Stimulated activated CD8-positive, alpha-beta memory T cell treated with anti-CD3 and anti-CD28 coated beads, Interleukin-12 subunit alpha, Interleukin-12 subunit beta, amount 100 ng/mL, for 24 hours (primary cell): ENCODE measurements around the gene SLCO3A1.

Experiments used
- DNase-seq: peaks from one replicate; pipeline ENCODE4 v3.0.0-alpha.2; 2020; ENCODE audit errors: extremely low read depth

SLCO3A1 gene

GRCh38 chr15:91882858-91883586 is 29.5 kb downstream of the SLCO3A1 start:
- DNase-seq, result no peak

- no peak for DNase-seq
Observed at GRCh38 chr15:91884606-91885005, 31.1 kb downstream of the SLCO3A1 start.

DNA sequence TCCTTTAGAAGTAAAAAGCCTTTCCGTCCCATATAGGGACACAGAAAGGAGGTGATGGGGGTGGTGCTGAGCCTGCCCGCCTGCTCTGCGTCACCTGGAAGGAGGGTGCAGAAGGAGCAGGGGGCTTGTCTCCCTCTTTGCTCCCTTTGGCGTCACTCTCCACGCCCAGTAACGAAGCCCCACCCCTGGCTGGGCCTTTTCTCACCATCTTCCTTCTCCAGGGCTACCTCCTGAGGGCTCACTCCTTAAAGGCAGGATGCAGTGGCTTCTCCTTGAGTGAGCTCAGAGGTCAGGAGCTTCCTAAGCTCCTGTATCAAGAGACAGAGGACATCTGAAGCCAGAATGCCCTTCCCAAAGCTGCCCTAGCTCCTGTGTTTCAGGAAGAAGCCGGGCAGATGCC is 31.5 kb downstream of the SLCO3A1 start:
- no peak for DNase-seq

GRCh38 chr15:91885714-91886270 is 32.3 kb downstream of the SLCO3A1 start:
- no peak for DNase-seq

DNA sequence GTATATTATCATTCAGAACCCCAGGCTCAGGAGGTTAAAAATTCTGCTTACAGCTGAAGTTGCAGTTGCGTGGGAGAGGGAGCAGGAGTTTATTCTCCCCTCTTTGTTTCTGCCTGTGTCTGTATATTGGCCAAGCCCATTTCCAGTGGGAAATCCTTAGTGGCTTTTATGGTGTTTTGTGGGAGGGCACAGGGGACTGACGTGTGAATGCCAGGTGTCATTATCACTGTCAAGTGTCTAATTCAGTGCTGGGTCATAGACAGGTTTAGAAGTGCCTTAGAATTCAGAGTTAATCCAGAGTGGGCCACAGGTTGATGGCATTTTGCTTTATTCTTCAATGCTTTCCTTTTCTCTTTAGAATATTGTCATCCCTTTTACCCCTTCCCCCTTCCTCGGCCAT is 33.4 kb downstream of the SLCO3A1 start:
- no peak for DNase-seq

DNA sequence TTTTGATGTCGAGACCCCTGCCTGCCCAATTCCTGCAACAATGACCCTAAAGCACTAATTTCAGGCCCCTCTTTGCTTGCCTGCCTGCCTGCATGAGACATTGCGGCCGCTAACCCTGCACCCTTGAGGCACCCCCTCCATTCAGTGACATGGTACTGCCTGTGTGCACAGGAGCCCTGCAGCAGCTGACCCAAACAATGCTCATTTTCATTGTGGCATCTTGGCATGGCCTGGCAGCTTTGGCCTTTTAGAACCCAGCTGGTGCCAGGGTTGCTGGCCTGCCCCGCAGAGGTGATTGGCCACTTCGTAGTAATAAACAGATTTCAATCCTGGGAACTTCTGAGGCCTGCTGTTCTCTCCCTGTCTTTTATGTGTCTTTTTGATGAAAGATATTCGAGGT is 33.8 kb downstream of the SLCO3A1 start:
- no peak for DNase-seq

DNA sequence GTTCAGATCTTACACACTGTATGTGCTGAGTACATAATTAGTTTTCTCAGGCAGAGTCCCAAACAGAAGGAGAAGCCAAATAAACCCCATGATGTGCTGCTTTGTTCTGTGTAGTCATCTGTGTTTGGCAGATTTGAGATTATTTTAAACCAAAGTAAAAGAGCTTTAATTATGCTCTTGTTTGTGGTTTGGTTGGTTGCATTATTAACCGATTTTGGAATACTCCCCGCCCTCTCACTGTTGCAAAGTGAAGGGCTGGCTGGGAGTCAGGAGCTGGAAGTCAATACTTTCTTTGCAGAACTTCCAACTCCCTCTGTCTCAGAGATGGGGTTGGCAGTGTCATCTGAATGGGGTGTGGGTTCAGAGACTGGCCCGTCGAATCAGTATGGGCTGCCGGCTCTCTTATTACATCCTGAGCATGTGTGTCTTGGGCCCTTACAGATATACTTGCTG is 34.4 kb downstream of the SLCO3A1 start:
- no peak for DNase-seq

DNA sequence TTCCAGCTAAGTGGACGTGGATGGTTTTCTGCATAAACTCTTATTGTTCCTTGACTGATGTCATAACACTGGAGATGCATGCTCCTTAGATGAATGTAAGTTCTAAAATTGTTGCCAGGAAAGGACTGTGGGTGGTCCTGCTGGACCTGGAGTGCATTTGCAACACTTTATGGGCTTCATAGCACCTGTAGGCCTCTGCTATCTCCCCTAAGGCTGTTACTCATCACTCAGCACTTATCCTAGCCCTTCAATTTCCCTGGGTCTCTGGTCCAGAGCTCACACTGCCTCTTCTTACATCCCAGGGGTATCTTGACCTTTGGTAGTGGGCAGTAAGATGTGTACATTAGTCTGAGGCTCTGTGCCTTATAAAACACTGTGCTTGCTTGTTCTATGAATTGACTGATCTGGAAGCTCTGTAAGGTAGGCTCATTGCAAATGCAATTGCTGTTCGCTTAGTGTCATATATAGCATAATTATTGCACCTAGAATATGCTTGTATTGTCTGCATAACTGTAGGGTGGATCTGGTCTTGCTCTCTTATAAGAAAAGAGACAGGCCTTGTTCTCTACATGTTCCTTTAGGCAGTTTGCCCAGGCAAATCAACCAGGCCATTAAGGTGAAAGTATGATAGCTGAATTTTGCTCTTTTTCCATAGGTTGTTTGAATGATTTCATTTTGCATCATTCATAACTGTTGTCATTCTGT is 35.8 kb downstream of the SLCO3A1 start:
- DNase-seq, result no peak

- DNase-seq, result no peak
Observed at GRCh38 chr15:91890614-91891013, 37.1 kb downstream of the SLCO3A1 start.

DNA sequence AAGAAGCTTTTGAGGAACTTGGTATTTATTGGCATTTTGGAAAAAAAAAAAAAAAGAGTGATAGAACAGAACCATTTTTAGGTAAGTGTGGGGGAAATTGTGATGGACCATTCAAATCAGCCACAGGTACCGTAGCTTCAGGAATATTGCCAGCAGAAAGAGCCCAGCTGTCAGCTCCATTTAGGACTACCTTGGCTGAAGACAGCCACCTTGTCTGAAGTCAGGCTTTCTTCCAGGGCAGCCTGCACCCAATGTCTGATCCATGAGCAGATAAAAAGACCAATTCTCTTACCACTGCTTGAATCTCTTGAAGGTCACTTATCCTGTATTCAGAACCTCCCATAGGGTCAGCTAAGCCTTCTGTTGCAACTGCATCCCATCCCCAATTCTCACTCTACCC is 37.6 kb downstream of the SLCO3A1 start:
- no peak for DNase-seq

DNA sequence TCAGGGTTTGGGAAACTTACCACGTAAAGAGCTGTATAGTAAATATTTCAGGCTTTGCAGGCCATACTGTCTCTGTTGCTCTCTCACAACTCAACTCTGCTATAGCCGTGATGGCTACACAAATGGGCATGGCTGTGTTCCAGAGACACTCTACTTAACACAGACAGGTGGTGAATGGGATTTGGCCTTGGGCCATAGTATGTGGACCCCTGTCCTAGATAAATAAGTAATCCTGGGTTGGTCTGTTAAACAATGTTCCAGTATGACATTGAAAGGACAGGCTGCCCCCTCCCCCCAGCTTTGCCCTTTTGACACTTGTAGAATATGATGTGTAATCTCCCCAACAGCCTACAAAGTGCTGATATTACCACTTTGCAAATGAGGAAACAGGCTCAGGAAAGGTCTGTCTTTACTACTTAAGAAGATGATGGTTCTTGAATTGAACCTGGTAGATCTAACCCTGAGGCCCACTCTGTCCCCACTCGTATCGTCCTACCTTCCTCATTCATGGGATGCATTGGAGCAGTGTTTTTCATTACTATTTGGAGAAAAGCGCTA is 38.4 kb downstream of the SLCO3A1 start:
- no peak for DNase-seq

- no peak for DNase-seq
Observed at GRCh38 chr15:91892436-91892835, 38.9 kb downstream of the SLCO3A1 start.

DNA sequence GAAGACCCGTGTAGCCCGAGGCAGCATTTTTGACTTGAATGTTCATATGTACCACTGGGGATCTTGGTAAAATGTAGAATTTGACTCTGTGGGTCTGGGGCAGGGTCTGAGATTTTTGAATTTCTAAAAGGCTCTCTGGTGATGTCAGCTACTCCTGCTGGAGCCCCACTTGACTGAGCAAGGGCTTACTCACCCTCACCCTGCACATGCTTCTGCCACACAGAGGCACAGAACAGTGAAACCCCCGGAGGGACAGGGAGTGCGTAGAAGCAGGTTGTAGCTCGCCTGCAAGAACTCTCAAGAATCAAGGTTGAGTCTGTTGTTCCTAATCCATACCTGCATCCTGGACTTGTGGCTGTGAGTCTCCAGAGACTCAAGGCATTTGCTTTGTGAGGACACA is 41.1 kb downstream of the SLCO3A1 start:
- DNase-seq, result no peak

- DNase-seq, result no peak
Observed at GRCh38 chr15:91895051-91895450, 41.5 kb downstream of the SLCO3A1 start.

GRCh38 chr15:91896341-91897055 is 43.0 kb downstream of the SLCO3A1 start:
- DNase-seq, result no peak

DNA sequence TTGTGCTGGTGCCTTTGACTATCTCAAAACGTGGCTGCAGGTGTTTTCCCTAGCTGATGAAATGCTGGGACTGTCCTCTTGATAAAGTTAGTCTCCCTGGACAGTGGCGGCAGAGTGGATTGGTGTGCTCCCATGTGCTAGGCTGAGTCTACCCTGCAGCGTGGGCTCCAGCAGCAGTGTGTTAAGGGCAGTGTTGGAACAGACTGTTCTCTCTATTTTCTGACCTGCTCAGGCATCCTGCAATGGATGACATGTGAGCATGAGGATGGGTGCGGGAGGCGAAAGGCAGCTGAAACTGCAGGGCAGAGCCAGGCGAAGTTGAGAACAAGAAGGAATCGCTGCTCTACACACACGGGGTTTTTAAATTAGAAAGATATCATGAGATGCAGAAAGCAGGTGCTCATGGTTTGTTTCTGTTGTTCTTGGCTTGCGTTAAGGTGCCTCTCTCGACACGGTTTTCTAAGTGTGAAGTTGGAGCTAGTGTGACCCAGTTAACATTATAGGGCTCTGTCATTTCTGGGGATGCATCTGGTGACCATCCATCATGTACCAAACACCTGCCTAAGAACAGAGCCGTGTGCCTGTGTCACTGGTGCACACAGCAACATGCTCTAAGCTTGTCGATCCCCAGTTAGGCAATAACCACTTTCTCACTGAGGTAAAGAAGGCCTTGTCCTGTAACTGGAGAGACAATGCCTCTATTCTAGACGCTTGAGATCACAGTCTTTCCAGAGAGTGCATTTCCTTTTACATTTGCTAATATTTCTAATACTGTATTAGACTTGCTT is 44.3 kb downstream of the SLCO3A1 start:
- no peak for DNase-seq

- no peak for DNase-seq
Observed at GRCh38 chr15:91898843-91899242, 45.3 kb downstream of the SLCO3A1 start.

GRCh38 chr15:91904942-91905341 is 51.4 kb downstream of the SLCO3A1 start:
- no peak for DNase-seq

GRCh38 chr15:91908391-91908790 is 54.9 kb downstream of the SLCO3A1 start:
- no peak for DNase-seq

GRCh38 chr15:91909111-91909510 is 55.6 kb downstream of the SLCO3A1 start:
- no peak for DNase-seq

DNA sequence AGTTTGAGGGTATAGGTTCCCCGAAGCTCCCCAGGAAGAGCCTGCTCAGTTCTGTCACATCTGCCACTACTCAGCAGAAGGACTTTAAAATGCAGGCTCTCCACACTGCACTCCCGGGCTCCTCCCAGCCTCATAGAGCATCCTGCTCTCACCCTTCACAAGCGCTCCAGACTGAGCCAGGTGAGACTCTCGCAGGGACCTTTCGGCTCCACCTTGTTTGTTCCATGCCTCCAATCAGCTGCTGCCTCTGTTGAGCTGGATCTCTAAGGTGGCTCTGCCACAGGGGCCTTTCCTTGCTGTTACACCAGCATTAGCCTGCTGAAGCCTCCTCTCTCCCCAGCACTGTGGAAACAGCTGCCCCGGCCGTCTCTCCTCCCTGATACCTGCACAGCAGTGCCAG is 56.1 kb downstream of the SLCO3A1 start:
- no peak for DNase-seq
